Measurements from ENCODE around the gene TUG1. TPM values are rescaled to one million over a fixed set of nuclear protein-coding genes. Genes with fewer than 3 reads are reported as not detected.

TUG1 gene
- total RNA-seq, 4 donors from 2014 or later: 48.1 to 170 (median 61.2) TPM

- H3K4me3 ChIP-seq: peak overlapping the region; percentile 79
- peak overlapping the region; percentile 96 for H3K27ac ChIP-seq
- no peak for TF ChIP-seq EP300 (IDR thresholded peaks at IDR 0.05)
- TF ChIP-seq CTCF (IDR thresholded peaks at IDR 0.05): no peak
- TF ChIP-seq POLR2A (IDR thresholded peaks at IDR 0.05): no peak
- no peak for TF ChIP-seq POLR2AphosphoS5 (IDR thresholded peaks at IDR 0.05)
- H3K36me3 ChIP-seq: peaks cover 35% of the 10 kb centered on the region
- 6% methylated on average over 24 of the region's 49 CpGs for WGBS
- H3K4me1 ChIP-seq: peaks cover 19% of the 10 kb centered on the region
- H3K27me3 ChIP-seq: no peaks in the 10 kb centered on the region
- peaks cover 24% of the 10 kb centered on the region for H3K9me3 ChIP-seq
- DNase-seq (ENCODE audit: low spot score in 2 of 2): no peak
Observed at GRCh38 chr22:30969532-30970355, 679 bp downstream of the TUG1 start.

GRCh38 chr22:30970356-30970746 is 1.3 kb downstream of the TUG1 start:
- Histone ChIP-seq H3K27ac (no peak overlapping the region), H3K36me3 (peaks cover 41% of the 10 kb centered on the region), H3K9me3 (peaks cover 30% of the 10 kb centered on the region), H3K4me1 (peaks cover 19% of the 10 kb centered on the region), H3K4me3 (peak overlapping the region; percentile 79), H3K27me3 (no peaks in the 10 kb centered on the region)
- WGBS: 68% methylated on average over 3 of the region's 3 CpGs
- no peak for DNase-seq (ENCODE audit: low spot score in 2 of 2)
- no peak for TF ChIP-seq POLR2A (IDR thresholded peaks at IDR 0.05)
- no peak for TF ChIP-seq POLR2AphosphoS5 (IDR thresholded peaks at IDR 0.05)
- no peak for TF ChIP-seq CTCF (IDR thresholded peaks at IDR 0.05)
- TF ChIP-seq EP300 (IDR thresholded peaks at IDR 0.05): no peak

GRCh38 chr22:30978304-30978962 is 9.4 kb downstream of the TUG1 start:
- no peak overlapping the region for H3K4me3 ChIP-seq
- TF ChIP-seq EP300 (IDR thresholded peaks at IDR 0.05) (no peak), POLR2A (IDR thresholded peaks at IDR 0.05) (no peak), POLR2AphosphoS5 (IDR thresholded peaks at IDR 0.05) (no peak), CTCF (IDR thresholded peaks at IDR 0.05) (no peak)
- no peak overlapping the region for H3K27ac ChIP-seq
- peaks cover 62% of the 10 kb centered on the region for H3K9me3 ChIP-seq
- DNase-seq (ENCODE audit: low spot score in 2 of 2): no peak
- WGBS: 96% methylated on average over 3 of the region's 3 CpGs
- H3K4me1 ChIP-seq: no peaks in the 10 kb centered on the region
- no peaks in the 10 kb centered on the region for H3K27me3 ChIP-seq
- peaks cover 19% of the 10 kb centered on the region for H3K36me3 ChIP-seq

- TF ChIP-seq EP300 (IDR thresholded peaks at IDR 0.05) (no peak), POLR2AphosphoS5 (IDR thresholded peaks at IDR 0.05) (no peak), CTCF (IDR thresholded peaks at IDR 0.05) (no peak), POLR2A (IDR thresholded peaks at IDR 0.05) (no peak)
- Histone ChIP-seq H3K36me3 (peaks cover 7% of the 10 kb centered on the region), H3K4me1 (no peaks in the 10 kb centered on the region), H3K9me3 (peaks cover 70% of the 10 kb centered on the region), H3K27me3 (no peaks in the 10 kb centered on the region), H3K4me3 (no peak overlapping the region), H3K27ac (no peak overlapping the region)
- 90% methylated on average over 3 of the region's 3 CpGs for WGBS
- DNase-seq (ENCODE audit: low spot score in 2 of 2): no peak
Observed at GRCh38 chr22:30979932-30980331, 10.9 kb downstream of the TUG1 start.

- Histone ChIP-seq H3K9me3 (peaks cover 54% of the 10 kb centered on the region), H3K27me3 (no peaks in the 10 kb centered on the region)
- no peak for DNase-seq (ENCODE audit: low spot score in 2 of 2)
Observed at GRCh38 chr22:30982512-30982911, 13.4 kb downstream of the TUG1 start.

More at GRCh38 chr22:30982512-30982911, 13.4 kb downstream of the TUG1 start:
- no peak overlapping the region for H3K27ac ChIP-seq
- no peak overlapping the region for H3K4me3 ChIP-seq
- TF ChIP-seq CTCF (IDR thresholded peaks at IDR 0.05): no peak
- no peak for TF ChIP-seq POLR2AphosphoS5 (IDR thresholded peaks at IDR 0.05)
- TF ChIP-seq POLR2A (IDR thresholded peaks at IDR 0.05): no peak
- no peak for TF ChIP-seq EP300 (IDR thresholded peaks at IDR 0.05)
- no peaks in the 10 kb centered on the region for H3K36me3 ChIP-seq
- WGBS: 88% methylated on average over 2 of the region's 2 CpGs
- no peaks in the 10 kb centered on the region for H3K4me1 ChIP-seq
